ENCODE results near the gene CYP24A1.

CYP24A1 gene

GRCh38 chr20:54155736-54156317 is 18.0 kb downstream of the CYP24A1 start:
- no peak for DNase-seq

DNA sequence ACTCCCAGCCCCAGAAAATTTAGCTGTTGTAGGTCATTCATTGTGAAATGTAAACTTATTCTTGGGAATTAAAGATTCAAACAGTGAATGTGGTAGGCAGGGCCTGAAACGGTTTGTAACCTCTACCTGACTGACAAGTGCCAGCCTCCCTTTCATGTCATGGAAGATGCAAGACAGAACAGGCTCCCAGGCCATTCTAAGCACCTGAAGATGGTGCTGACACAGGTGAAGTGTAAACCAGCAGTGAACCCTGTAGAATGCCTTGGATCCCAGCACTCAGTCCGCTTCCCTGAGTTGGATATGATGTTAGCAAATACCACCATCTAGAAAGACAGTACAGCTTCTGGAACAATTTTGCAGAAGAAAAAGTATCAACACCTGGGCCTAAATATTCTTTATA is 19.3 kb downstream of the CYP24A1 start:
- DNase-seq, result no peak

GRCh38 chr20:54153847-54154246 is 19.9 kb downstream of the CYP24A1 start:
- no peak for DNase-seq

GRCh38 chr20:54153041-54153327 is 20.8 kb downstream of the CYP24A1 start:
- no peak for DNase-seq

DNA sequence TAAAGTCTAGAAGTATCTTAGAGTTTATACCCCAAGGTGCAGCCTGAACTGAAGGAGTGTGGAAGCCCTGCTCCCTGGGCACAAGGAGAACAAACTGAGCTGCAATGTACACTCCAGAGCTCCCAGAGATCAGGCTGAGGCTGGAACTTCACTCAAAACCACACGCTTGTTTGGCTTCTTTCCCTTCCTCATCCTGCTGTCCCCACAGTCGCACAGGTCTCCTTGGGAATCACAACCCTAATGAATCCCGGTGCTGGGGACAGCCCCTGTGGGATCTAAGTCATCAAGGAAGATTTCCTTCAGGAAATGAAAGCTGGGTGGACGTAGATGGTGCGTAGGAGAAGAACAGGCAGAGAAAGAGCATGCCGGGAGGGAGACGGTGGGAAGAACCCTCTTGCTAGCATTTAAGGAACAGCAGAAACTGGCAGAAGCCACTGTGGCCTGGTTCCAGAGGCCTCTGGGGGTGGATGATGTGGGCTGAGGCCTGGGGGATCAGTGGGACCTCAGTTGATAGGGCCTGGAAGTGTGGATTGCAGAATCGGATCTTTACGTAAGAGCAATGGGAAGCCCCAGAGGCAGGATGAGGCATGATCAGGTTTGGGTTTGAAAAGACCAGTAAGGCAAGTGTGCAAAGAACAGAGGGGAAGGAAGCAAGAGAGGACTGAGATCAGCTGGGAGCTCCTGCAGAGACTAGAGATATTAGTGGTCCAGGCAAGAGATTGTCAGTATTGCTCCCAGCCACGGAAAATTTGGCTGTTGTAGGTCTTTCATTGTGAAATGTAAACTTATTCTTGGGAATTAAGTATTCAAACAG is 21.4 kb downstream of the CYP24A1 start:
- no peak for DNase-seq

DNA sequence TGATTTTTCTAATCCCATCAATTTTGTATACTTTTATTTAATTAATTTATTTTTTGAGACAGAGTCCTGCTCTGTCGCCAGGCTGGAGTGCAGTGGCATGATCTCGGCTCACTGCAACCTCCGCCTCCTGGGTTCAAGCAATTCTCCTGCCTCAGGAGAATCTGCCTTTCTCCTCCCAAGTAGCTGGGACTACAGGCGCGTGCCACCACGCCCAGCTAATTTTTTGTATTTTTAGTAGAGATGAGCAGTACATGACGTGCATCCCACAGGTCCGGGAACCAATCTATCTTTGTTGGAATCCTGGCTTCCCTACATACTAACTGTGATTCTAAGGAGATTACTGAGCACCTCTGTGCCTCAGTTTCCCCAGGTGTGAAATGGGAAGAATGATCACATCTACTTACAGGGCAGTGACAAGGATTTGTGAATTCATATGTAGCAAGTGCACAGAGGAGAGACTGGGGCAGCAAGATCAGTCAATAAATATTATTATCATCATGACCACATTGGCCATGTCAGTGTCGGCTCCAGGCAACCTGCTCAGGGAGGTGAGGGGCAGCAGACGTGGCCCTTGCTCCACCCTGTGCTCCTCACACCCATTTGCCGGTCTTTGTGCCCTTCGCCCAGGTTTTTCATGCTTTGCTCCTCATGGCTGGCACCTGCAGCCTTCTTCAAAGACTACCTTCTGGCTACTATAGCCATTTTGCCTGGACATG is 22.1 kb downstream of the CYP24A1 start:
- no peak for DNase-seq

DNA sequence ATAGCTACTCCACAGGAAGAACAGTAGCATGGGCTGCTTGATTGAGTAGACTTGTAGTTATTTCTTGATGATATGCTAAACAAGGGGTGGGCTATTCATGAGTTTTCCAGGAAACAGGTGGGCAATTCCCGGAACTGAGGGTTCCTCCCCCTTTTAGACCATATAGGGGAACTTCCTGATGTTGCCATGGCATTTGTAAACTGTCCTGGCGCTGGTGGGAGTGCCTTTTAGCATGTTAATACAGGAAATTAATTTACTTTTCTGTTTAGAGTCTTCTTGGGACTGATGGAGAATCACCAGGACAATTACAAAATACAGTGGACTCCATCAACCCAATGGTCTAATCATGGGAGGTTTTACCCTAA is 22.7 kb downstream of the CYP24A1 start:
- DNase-seq, result no peak

DNA sequence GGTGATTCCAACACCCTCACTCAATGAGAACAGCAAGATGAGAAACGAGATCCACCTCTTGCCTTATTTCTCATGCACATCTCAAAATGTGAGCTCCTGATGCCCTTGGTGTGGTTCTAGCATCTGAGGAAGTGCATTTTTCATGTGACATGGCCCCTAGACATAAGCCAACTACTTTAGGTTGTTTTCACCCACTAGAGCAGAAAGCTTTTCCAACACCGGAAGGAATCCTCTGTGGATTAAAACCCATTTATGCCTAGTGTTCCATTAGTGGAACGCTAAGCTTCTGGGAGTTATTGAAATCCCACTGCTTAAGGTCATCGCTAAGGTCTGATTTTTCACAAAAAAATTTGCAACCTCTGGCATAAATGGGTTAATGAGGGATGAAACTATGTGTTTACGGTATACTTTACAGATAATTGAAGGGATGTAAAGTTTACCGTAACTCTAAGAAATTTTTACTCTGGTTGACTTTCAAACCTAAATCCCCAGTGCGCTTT is 24.0 kb downstream of the CYP24A1 start:
- no peak for DNase-seq

DNA sequence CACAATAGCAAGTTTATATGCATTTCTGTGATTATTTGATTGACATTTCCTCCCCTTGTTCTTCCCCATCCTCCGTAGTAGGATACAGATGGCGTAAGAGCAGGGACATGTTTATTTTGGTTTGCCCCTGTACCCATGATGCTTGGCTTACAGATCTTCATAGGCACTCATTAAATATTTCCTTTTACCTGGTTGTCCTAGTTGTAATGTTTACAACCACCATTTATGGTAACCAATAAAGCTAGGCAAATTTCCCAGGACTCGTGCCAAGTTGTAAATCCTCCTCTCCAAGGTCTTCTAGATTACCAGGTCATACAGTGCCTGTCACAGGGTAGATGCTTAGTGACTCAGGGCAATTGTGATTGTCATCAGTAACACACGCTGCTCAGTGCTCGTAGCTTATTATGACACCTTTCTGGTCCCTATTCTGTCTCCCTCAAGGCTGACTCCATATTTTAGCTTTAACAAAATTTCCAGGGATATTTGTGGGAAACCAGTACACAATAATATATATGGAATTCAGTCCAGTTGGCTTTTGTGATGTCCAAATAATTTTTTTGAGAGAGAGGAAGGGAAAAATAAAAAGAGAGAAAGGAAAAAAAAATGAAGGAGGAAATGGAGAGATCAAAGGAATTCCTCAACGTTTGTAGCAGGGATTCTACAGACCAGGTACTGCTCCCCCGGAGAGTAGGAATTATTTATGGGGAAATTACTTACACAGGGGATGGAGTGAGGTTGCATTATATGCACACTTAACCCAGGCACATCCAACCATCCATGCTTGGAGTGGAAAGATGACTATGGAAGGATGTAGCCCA is 24.6 kb downstream of the CYP24A1 start:
- no peak for DNase-seq

DNA sequence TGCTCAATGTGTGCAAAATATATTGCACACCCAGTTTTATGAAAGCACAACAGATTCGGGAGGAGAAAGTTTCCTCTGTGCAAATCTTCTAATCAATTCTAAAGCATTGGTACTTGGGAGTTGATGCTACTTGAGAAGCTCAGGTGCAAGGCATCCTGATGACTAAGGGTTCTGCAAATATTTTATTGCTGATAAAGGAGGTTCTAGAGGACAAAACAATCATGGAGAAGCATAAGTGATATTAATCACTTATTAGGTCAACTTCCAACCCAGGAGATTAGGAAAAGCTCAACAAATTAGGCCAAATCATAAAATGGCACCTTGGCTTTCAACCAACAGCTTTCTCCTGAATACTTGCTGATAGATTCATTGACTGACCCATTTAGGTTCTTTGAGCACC is 27.1 kb downstream of the CYP24A1 start:
- no peak for DNase-seq

DNA sequence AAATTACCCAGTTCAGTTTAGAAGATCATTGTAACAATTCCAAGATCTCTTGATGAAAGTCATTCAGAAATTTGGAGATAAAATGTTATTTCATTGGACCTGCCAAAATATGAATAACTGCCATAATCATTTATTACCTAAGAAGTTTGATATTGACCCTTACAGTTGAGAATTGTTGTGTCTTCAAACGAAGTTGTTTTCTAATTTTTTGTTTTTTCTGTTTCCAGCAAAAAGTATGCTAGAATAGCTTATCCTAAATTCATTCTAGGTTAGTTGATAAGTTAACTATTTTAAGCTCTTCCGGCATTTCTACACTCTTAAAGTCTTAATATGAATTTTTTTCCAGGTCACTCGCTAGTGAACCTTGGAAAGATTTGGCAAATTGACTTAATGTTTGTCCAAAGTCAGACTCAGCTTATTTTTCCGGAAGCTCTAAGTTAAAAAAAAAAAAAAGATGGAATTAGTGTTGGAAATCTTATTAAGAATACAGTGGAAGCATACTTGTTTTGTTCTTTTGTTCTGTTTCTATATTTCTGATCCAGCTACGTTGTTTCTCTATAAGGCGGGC is 28.9 kb downstream of the CYP24A1 start:
- no peak for DNase-seq

DNA sequence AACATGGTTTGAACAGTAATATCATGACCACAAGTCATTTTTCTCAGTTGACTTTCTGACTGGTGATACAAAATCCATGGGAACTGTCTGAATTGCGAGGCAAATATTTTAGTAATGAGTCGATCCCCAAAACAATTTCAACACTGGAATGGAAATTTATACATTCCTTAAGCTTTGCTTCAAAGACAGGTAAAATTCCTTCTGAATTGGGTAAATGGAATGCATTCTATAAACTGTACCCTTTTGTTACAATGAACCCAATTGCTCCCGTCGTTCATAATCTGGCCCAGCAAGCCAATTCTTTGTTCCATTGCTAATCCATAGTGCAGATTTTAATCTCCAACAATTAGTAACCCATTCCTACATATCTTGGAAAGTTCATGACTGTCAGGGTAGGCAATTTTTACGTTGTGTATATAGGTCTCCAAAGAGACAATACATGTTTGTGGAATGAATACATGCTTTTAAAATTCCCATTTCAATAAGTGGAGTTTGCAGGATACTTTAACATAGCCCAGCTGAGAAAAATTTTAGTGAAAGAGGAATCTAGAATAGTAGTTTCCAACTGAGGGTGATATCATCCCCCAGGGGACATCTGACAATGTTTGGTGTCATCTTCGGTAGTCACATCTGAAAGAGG is 32.7 kb downstream of the CYP24A1 start:
- DNase-seq, result no peak

DNA sequence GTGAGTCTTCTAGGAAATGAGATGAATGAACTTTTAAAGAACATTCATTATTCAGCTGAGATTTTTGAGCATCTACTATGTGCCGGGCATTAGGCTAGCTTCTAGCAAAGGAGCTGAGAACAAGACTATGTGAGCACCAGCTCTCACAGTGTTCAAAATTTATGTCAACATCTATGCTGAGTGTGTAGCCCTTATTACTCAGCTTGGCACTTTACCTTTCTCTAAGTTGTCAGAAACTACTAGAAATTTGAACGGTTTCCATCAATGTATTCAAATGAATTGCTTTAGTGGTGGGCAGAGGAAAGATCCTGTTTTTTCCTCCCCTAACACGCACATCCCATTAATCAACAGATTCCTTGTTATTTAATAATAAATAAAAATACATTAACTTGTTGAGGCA is 33.3 kb downstream of the CYP24A1 start:
- DNase-seq, result no peak

- no peak for DNase-seq
Measured at GRCh38 chr20:54140067-54140466, 33.7 kb downstream of the CYP24A1 start.

DNA sequence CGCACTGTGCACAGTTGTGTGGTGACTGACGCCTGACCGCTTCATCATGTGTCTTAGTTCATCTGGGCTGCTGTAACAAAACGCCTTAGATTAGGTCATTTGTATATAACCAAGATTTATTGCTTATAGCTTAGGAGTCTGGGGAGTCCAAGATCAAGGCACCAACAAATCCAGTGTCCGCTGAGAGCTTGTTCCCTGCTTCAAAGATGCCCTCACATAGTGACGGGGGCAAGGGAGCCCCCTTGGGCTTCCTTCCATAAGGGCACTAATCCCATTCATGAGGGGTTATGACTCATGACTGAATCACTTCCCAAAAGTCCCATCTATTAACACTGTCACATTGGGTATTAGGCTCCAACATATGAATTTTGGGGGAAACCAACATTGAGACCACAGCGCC is 34.6 kb downstream of the CYP24A1 start:
- DNase-seq, result no peak

DNA sequence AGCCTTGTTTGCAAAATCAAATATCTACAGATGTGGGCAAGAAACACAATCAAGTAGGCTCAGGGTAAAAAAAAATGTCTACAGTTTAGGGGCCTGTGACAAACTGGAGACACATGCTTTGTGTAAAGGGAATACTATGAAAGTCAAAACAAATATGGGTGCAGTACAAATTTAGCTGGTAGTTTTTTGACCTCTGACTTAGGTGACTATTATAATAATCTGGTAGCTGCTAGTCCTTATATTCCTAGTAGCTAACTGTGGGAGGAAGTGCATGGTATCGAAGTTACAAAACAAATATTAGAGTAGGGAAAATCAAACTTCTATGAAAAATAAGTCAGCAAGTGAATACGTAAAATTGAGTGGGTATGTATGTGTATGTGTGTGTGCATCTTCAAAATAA is 35.4 kb downstream of the CYP24A1 start:
- no peak for DNase-seq

DNA sequence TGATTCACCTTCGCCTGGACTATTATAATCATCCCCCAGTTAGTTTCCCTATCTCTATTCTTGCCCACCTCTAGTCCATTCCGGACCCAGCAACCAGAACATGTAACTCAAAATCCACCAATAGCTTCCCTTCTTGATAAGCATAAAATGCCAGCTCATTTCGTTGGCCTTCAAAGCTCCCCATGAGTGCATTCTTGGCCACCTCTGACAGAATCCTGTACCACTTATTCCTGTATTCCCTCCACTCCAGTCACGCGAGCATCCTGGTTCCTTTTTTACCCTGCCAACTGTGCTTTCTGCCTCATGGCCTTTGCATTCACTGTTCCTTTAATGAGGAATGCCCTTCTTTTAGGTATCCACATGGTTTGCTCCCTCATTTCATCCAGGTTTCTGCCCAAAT is 36.7 kb downstream of the CYP24A1 start:
- no peak for DNase-seq

DNA sequence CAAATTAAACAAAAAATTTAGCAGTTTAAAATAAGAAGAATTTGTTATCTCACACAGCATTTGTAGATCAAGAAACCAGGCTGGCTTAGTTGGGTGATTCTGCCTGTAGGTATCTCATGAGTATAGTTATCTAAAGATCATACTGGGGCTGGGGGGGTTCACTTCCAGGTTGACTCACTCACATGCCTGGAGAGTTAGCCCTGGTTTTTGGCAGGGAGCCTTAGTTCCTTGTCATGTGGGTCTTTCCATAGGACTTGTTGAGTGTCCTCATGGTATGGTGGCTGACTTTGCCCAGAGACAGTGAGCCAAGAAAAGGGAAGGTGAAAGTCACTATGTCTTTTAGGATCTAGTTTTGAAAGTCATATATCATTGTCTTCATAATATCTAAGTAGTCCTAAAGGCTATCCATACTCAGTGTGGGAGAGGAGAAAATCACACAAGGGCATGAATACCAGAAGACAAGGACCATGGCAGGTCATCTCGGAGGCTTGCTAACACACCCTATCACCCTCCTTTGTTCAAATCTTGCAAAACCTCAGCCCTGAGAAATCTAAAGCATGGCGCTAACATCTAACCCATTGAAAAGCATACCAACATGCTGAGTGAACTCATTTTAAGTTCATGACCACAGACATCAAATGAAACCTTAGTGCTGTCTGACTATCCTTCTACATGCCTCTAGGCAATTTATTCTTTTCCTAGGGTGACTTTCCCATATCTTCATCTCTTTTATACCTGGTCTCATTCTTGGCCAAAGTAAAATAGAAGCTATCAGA is 39.2 kb downstream of the CYP24A1 start:
- no peak for DNase-seq

GRCh38 chr20:54133434-54134427 is 40.1 kb downstream of the CYP24A1 start:
- no peak for DNase-seq

Data from NCI-H510A (cell line).